ENCODE data around the gene MYO15A.

The MYO15A gene

GRCh38 chr17:18228176-18228682, 119.7 kb downstream of the MYO15A start:
- no peak overlapping the region for H3K27ac ChIP-seq
- TF ChIP-seq CTCF (IDR thresholded peaks at IDR 0.05) (no peak), ZFX (IDR thresholded peaks at IDR 0.05; ENCODE audit: borderline replicate concordance) (no peak)

DNA sequence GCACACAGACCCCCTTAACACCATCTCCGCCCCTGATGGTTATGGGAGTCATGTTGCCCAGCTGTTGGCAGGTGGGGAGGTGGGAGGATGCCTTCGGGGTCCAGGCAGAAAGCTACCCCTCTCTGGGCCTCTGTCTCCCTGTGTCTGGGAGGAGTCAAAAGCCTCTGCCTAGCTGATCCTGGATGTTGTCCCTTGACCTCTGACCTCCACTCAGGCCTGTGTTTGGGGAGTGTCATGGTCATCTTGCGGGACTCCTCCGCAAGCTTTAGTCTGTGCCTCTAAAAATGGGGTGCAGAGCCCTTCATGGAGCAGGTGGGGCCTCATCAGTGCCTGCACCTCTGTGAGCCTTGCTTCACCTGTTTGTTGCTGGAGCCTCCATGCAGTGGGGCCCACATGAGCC, 120.7 kb downstream of the MYO15A start:
- TF ChIP-seq CTCF (IDR thresholded peaks at IDR 0.05) (no peak), ZFX (IDR thresholded peaks at IDR 0.05; ENCODE audit: borderline replicate concordance) (no peak)
- H3K27ac ChIP-seq = no peak overlapping the region

All from 22Rv1 (cell line).